Neural cell (in vitro differentiated cells): ENCODE results near the gene PYGM. TPM values are rescaled to one million over a fixed set of nuclear protein-coding genes. Genes with fewer than 3 reads are reported as not detected.

Experiments used
- H2AFZ ChIP-seq: fragments of 200-600, 300-800 bp; sonication (generic), shearing (Covaris generic); 2 replicates; pipeline ENCODE4 v1.6.0; 2014; ENCODE audit warnings: low read depth, mild to moderate bottlenecking, antibody characterized with exemption, low read length, moderate library complexity
- H3F3A ChIP-seq: fragments of 200-600 bp; shearing (Covaris generic); 2 replicates; pipeline ENCODE4 v1.6.1; 2016; ENCODE audit warnings: mild to moderate bottlenecking, moderate library complexity, mixed read lengths, antibody characterized with exemption, low read length; ENCODE audit not compliant: insufficient read depth, poor library complexity, severe bottlenecking
- H3K27ac ChIP-seq: fragments of 200-600, 300-800 bp; sonication (generic), shearing (Covaris generic); 2 replicates; pipeline ENCODE4 v1.5.1; 2014; ENCODE audit warnings: mild to moderate bottlenecking, low read length, moderate library complexity
- H3K27me3 ChIP-seq: fragments of 300-800, 200-600 bp; sonication (generic), shearing (Covaris generic); 2 replicates; pipeline ENCODE4 v1.6.0; 2014; ENCODE audit warnings: mild to moderate bottlenecking, low read depth, low read length, moderate library complexity; ENCODE audit not compliant: insufficient read depth
- H3K36me3 ChIP-seq: fragments of 300-800, 200-600 bp; sonication (generic), shearing (Covaris generic); 2 replicates; pipeline ENCODE4 v1.5.1; 2014; ENCODE audit warnings: mild to moderate bottlenecking, antibody characterized with exemption, low read length, moderate library complexity; ENCODE audit not compliant: insufficient read depth
- H3K4me2 ChIP-seq: fragments of 300-800, 200-600 bp; sonication (generic), shearing (Covaris generic); 2 replicates; pipeline ENCODE4 v1.6.0; 2014; ENCODE audit warnings: mild to moderate bottlenecking, low read length
- H3K4me3 ChIP-seq: fragments of 300-800, 200-600 bp; sonication (generic), shearing (Covaris generic); 2 replicates; pipeline ENCODE4 v1.5.1; 2014; ENCODE audit warnings: mild to moderate bottlenecking, low read length, moderate library complexity
- H3K79me2 ChIP-seq: fragments of 200-600 bp; shearing (Covaris generic); replicated peaks from 2 replicates; pipeline ENCODE4 v1.6.0; 2014; ENCODE audit warnings: mild to moderate bottlenecking, low read length, moderate library complexity; ENCODE audit not compliant: insufficient read depth
- H3K9ac ChIP-seq: fragments of 300-800, 200-600 bp; sonication (generic), shearing (Covaris generic); 2 replicates; pipeline ENCODE4 v1.6.1; 2016; ENCODE audit warnings: mild to moderate bottlenecking, low read length, mixed read lengths
- H3K9me2 ChIP-seq: fragments of 200-600 bp; shearing (Covaris generic); 2 replicates; pipeline ENCODE4 v1.6.1; 2016; ENCODE audit warnings: mild to moderate bottlenecking, low read length, mixed read lengths; ENCODE audit not compliant: insufficient read depth
- H3K9me3 ChIP-seq: fragments of 200-600, 300-800 bp; sonication (generic), shearing (Covaris generic); 2 replicates; pipeline ENCODE4 v1.6.1; 2016; ENCODE audit warnings: mild to moderate bottlenecking, mixed run types, low read length, moderate library complexity, mixed read lengths
- H4K20me1 ChIP-seq: fragments of 200-600 bp; shearing (Covaris generic); 2 replicates; pipeline ENCODE4 v1.6.1; 2016; ENCODE audit warnings: mild to moderate bottlenecking, mixed run types; ENCODE audit not compliant: insufficient read depth
- EP300 ChIP-seq: fragments of 450-650 bp; conservative IDR thresholded peaks from 2 replicates; pipeline ENCODE4 v1.6.1; 2014; ENCODE audit warnings: antibody characterized with exemption, mild to moderate bottlenecking, moderate library complexity; ENCODE audit not compliant: poor library complexity, severe bottlenecking
- EZH2 ChIP-seq: fragments of 200-600, 300-800 bp; shearing (Covaris generic), sonication (generic); IDR thresholded peaks from 2 replicates; pipeline ENCODE4 v1.6.1; 2014; ENCODE audit warnings: antibody characterized with exemption, low read length, borderline replicate concordance, mild to moderate bottlenecking; ENCODE audit not compliant: insufficient read depth, poor library complexity, severe bottlenecking
- MXI1 ChIP-seq: fragments of 450-650 bp; conservative IDR thresholded peaks from 2 replicates; pipeline ENCODE4 v1.6.1; 2014; ENCODE audit warnings: antibody characterized with exemption, mild to moderate bottlenecking; ENCODE audit not compliant: poor library complexity, severe bottlenecking
- POLR2AphosphoS5 ChIP-seq: IDR thresholded peaks from 2 replicates; pipeline ENCODE4 v1.6.1; 2012
- RAD21 ChIP-seq: fragments of 450-650 bp; conservative IDR thresholded peaks from 2 replicates; pipeline ENCODE4 v1.6.1; 2014; ENCODE audit warnings: antibody characterized with exemption, mild to moderate bottlenecking, moderate library complexity
- SMC3 ChIP-seq: fragments of 450-650 bp; conservative IDR thresholded peaks from 2 replicates; pipeline ENCODE4 v1.6.1; 2014; ENCODE audit warnings: antibody characterized with exemption, mild to moderate bottlenecking, moderate library complexity; ENCODE audit not compliant: poor library complexity
- TAF1 ChIP-seq: IDR thresholded peaks from 2 replicates; pipeline ENCODE4 v1.6.1; 2012; ENCODE audit warnings: low read depth
- polyA plus RNA-seq: library from polyadenylated mRNA; depleted of rRNA; stranded (reverse); fragments of >200 nt; gene quantifications from 2 replicates; pipeline ENCODE4 v1.2.3, GENCODE V29; 2014
- TF ChIP-seq, protein P1 (sequence below): IDR thresholded peaks from 2 replicates; pipeline ENCODE4 v1.6.1; 2012; ENCODE audit warnings: borderline replicate concordance
- TF ChIP-seq, protein P2 (sequence below): fragments of 450-650 bp; IDR thresholded peaks from 2 replicates; pipeline ENCODE4 v1.5.1; 2014; ENCODE audit warnings: antibody characterized with exemption, mild to moderate bottlenecking, moderate library complexity; ENCODE audit not compliant: poor library complexity, severe bottlenecking

PYGM gene
- polyA plus RNA-seq, 1 donor from 2014 or later, result 0.43 TPM

DNA sequence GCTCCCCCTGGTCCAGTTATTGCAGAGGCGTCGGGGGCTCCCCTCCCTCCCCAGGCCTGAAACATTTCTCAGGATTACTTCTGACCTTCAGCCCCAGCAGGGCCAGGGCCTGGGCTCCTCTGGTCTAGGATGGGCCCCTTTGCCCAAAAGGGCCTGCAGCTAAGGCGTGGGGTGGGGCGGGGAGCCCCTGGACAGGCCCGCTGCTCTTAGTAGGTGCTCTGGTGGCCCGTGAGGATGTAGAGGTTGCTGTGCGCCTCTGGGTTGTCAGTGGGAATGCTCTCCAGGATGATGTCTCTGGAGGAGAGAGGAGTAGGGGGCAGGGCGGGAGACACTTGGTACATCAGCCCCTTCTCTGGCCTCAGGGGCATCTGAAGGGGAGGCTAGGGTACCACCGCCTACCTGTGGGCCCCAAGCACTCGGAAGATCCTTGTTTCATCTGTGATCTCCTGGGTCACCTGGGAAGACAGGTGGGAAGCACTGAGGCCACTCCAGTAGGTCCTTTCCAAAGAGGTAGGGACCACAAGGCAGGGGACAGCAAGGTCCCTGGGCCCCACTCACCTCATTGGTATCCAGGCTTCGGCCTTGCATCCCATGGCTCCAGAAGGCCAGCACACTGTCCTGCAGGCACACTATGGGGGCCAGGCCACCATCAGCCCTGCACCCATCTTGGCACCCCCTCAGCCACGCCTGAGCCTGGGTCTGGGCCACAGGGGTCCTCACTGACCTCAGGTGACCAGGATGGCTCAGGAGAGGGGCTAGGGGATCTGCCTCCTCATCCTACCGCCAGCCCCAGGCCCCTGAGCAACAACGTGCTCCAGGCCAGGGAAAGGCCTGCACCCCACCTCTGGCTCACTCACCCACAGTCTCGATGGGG lies 29.8 kb upstream of the PYGM start:
- H3K9me3 ChIP-seq, result no peaks in the 10 kb centered on the region
- H3K27me3 ChIP-seq, result no peaks in the 10 kb centered on the region
- H3K36me3 ChIP-seq, result no peaks in the 10 kb centered on the region
- H3K27ac ChIP-seq, result no peak overlapping the region
- H3F3A ChIP-seq, result no peaks in the 10 kb centered on the region
- TF ChIP-seq TAF1 (no peak), POLR2AphosphoS5 (no peak), EZH2 (no peak), MXI1 (no peak), SMC3 (no peak), EP300 (no peak), RAD21 (no peak)
- TF ChIP-seq, protein P1, sequence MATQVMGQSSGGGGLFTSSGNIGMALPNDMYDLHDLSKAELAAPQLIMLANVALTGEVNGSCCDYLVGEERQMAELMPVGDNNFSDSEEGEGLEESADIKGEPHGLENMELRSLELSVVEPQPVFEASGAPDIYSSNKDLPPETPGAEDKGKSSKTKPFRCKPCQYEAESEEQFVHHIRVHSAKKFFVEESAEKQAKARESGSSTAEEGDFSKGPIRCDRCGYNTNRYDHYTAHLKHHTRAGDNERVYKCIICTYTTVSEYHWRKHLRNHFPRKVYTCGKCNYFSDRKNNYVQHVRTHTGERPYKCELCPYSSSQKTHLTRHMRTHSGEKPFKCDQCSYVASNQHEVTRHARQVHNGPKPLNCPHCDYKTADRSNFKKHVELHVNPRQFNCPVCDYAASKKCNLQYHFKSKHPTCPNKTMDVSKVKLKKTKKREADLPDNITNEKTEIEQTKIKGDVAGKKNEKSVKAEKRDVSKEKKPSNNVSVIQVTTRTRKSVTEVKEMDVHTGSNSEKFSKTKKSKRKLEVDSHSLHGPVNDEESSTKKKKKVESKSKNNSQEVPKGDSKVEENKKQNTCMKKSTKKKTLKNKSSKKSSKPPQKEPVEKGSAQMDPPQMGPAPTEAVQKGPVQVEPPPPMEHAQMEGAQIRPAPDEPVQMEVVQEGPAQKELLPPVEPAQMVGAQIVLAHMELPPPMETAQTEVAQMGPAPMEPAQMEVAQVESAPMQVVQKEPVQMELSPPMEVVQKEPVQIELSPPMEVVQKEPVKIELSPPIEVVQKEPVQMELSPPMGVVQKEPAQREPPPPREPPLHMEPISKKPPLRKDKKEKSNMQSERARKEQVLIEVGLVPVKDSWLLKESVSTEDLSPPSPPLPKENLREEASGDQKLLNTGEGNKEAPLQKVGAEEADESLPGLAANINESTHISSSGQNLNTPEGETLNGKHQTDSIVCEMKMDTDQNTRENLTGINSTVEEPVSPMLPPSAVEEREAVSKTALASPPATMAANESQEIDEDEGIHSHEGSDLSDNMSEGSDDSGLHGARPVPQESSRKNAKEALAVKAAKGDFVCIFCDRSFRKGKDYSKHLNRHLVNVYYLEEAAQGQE, result no peak
- TF ChIP-seq, protein P2, sequence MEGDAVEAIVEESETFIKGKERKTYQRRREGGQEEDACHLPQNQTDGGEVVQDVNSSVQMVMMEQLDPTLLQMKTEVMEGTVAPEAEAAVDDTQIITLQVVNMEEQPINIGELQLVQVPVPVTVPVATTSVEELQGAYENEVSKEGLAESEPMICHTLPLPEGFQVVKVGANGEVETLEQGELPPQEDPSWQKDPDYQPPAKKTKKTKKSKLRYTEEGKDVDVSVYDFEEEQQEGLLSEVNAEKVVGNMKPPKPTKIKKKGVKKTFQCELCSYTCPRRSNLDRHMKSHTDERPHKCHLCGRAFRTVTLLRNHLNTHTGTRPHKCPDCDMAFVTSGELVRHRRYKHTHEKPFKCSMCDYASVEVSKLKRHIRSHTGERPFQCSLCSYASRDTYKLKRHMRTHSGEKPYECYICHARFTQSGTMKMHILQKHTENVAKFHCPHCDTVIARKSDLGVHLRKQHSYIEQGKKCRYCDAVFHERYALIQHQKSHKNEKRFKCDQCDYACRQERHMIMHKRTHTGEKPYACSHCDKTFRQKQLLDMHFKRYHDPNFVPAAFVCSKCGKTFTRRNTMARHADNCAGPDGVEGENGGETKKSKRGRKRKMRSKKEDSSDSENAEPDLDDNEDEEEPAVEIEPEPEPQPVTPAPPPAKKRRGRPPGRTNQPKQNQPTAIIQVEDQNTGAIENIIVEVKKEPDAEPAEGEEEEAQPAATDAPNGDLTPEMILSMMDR, result no peak
- no peak overlapping the region for H2AFZ ChIP-seq
- H3K4me3 ChIP-seq, result no peak overlapping the region
- H3K4me2 ChIP-seq, result no peak overlapping the region
- H4K20me1 ChIP-seq, result no peaks in the 10 kb centered on the region
- no peaks in the 10 kb centered on the region for H3K79me2 ChIP-seq
- no peak overlapping the region for H3K9ac ChIP-seq
- H3K9me2 ChIP-seq, result no peaks in the 10 kb centered on the region

DNA sequence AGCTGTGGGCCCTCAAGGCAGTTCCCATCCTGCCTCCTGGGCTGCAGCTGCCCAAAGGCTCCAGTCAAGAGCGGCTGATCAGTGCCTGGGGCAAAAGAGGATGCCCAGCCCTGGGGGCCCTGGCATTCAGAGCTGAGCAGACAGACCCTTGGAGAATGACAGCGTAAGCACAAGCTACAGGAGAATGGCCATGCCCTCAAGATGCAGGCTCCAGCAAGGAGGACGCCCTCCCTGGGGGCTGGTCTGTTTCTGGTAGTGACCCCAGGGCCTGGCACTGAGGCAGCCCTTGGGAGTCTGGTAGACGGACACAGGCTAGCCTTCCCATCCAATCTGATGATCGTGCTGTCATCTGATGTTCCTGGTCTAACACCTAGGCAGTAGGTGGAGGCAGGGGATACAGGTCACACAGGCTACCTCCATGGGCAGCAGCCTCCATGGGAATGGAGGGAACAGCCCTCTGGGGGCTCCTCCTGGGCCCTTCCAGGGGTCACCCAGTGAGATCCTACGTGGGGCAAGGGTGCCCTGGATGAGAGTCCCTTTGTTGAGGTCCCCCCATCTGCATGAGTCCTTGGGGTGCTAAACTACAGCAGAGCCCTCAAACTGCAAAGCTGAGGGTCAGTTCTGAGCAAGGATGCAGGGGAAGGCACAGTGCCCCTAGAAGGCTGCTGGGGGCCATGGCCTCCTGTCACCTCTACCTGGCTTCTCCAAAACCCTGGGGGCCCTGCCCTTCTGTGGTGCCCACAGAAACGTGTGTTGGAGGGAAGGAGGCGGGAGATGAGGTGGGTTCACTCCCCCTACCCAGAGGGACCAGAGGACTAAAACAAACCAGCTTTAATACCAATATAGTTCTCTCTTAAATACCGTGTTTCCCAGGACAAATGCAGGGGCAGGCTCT lies 28.8 kb upstream of the PYGM start:
- Histone ChIP-seq H4K20me1 (no peaks in the 10 kb centered on the region), H3K36me3 (no peaks in the 10 kb centered on the region), H3K4me3 (no peak overlapping the region), H3K79me2 (no peaks in the 10 kb centered on the region), H3F3A (no peaks in the 10 kb centered on the region), H3K27ac (no peak overlapping the region), H3K4me2 (no peak overlapping the region), H3K9ac (no peak overlapping the region), H2AFZ (no peak overlapping the region), H3K27me3 (no peaks in the 10 kb centered on the region), H3K9me2 (no peaks in the 10 kb centered on the region), H3K9me3 (no peaks in the 10 kb centered on the region)
- no peak for TF ChIP-seq SMC3
- TF ChIP-seq MXI1, result no peak
- TF ChIP-seq EP300, result no peak
- no peak for TF ChIP-seq RAD21
- TF ChIP-seq, protein P2, result no peak
- no peak for TF ChIP-seq POLR2AphosphoS5
- TF ChIP-seq TAF1, result no peak
- no peak for TF ChIP-seq EZH2
- TF ChIP-seq, protein P1, result no peak
